GM21723 (cell line): ENCODE measurements around the gene TLE4.

Source experiments
- ATAC-seq: cut with Tn5 transposase; IDR thresholded peaks from one replicate; pipeline ENCODE4 v1.9.1; 2021; ENCODE audit warnings: mild to moderate bottlenecking, moderate library complexity; ENCODE audit not compliant: unreplicated experiment

Gene TLE4

GRCh38 chr9:79684711-79685575, 113.2 kb downstream of the TLE4 start:
- no peak for ATAC-seq

GRCh38 chr9:79685577-79685976, 113.8 kb downstream of the TLE4 start:
- no peak for ATAC-seq

- no peak for ATAC-seq
Measured at GRCh38 chr9:79686381-79687130, 114.8 kb downstream of the TLE4 start.

GRCh38 chr9:79687131-79687447, 115.3 kb downstream of the TLE4 start:
- no peak for ATAC-seq

- ATAC-seq, result no peak
Measured at GRCh38 chr9:79688363-79688762, 116.6 kb downstream of the TLE4 start.

GRCh38 chr9:79689576-79689975, 117.8 kb downstream of the TLE4 start:
- no peak for ATAC-seq

- no peak for ATAC-seq
Measured at GRCh38 chr9:79691496-79691895, 119.7 kb downstream of the TLE4 start.

GRCh38 chr9:79692857-79693571, 121.2 kb downstream of the TLE4 start:
- ATAC-seq, result no peak

GRCh38 chr9:79693750-79694149, 122.0 kb downstream of the TLE4 start:
- ATAC-seq, result no peak

GRCh38 chr9:79694208-79694607, 122.4 kb downstream of the TLE4 start:
- no peak for ATAC-seq

- no peak for ATAC-seq
Measured at GRCh38 chr9:79694676-79695400, 123.1 kb downstream of the TLE4 start.

GRCh38 chr9:79695531-79696175, 123.9 kb downstream of the TLE4 start:
- ATAC-seq, result no peak

- ATAC-seq, result no peak
Measured at GRCh38 chr9:79698967-79699366, 127.2 kb downstream of the TLE4 start.

- ATAC-seq, result no peak
Measured at GRCh38 chr9:79699479-79699878, 127.7 kb downstream of the TLE4 start.

GRCh38 chr9:79700607-79701360, 129.0 kb downstream of the TLE4 start:
- no peak for ATAC-seq

GRCh38 chr9:79701651-79702050, 129.9 kb downstream of the TLE4 start:
- ATAC-seq, result no peak

- no peak for ATAC-seq
Measured at GRCh38 chr9:79705704-79706103, 133.9 kb downstream of the TLE4 start.

GRCh38 chr9:79706512-79706911, 134.7 kb downstream of the TLE4 start:
- no peak for ATAC-seq

GRCh38 chr9:79707589-79707988, 135.8 kb downstream of the TLE4 start:
- no peak for ATAC-seq

- ATAC-seq, result no peak
Measured at GRCh38 chr9:79708541-79708940, 136.8 kb downstream of the TLE4 start.
